HG03378 (cell line): ENCODE results near the gene KRTDAP.

Experiments
- ATAC-seq: cut with Tn5 transposase; IDR thresholded peaks from one replicate; pipeline ENCODE4 v1.9.1; 2021; ENCODE audit warnings: mild to moderate bottlenecking, moderate library complexity; ENCODE audit not compliant: unreplicated experiment

KRTDAP gene

DNA sequence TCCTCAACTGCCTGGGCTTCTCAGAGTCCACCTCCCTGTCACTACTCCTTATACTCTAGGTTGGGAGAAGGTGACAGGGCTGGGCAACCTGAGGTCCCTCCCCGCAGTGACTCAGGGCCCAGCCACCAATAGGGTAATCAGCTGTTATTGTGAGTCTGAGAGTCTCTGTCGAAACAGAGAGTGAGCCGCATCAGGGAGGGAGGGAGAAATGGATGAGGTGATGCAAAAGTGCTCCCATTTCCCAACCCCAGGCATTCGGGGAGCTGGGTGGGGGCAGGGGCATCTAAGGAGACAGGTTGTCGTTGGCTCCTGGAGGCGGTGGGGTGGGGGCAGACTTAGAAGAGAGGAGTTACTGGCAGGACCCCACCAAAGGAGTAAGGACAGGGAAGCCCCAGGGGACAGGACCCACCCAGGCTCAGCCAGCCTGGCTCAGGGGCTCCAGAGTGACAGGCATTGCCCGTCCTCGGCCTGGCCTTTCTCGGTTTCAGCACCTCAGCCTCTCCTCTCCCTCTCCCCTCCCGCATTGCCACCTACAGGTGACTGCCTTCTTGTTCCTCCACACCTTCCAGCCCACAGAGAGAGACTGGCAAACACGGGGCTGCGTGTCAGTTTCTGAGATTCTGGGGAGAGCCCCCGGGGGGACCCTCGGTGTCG, 23.5 kb upstream of the KRTDAP start, which contains the start of gene DMKN:
Gene DMKN, minus strand, starts transcription at position 22 of the 654 bp plus-strand sequence. CDS start 174 bp downstream, outside the sequence.
- no peak for ATAC-seq

DNA sequence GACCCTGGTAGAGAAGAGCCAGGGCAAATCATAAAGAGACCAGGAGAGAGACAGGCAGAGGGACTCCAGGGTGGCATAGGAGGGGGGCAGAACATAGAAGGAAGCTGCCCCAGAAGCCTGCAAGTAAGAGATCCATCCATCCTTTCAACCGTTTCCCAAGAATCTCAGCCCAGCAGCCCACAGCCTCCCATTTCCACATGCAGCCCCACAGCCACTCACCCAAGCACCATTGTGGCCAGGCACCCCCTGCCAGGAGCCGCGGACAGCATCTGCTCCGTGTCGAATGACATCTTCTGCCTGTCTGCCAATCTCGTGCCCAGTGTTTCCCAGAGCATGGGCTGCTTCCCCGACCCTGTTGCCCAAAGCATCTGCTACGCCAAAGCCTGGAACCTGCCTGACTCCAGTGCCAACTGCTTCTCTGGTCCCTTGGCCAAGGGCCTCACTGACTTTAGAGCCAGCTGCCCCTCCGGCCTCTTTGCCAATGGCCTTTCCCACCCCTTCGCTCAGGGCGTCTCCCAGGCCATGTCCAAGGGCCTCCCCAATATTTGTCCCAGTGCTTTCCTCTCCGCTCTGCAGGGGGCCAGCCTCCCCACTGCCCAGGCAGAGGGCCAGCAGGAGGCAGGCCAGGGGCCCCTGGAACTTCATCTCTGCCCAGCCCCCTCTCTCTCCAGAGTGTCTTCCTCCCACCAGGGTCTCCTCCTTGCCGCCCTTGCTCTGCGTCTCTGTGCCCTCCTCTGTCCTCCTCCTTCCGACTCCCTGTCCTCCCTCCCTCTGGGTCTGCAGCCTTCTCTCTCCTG, 22.8 kb upstream of the KRTDAP start:
- ATAC-seq, result no peak

DNA sequence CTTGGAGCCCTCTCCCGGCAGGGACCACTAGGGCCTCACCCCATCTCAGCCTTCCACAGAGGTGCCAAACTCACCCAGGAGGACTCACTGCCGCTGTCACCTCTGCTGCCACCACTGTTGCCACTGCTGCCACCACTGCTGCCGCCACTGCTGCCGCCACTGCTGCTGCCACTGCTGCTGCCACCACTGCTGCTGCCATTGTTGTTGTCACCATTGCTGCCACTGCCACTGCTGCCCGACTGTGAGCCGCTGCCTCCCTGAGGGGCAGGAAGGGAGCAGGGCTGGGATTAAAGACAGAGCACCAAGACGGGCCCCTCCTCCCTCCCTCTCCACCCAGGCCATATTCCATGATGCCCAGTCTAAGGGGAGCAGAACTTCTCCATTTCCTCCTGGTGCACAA, 21.1 kb upstream of the KRTDAP start:
- ATAC-seq, result no peak

DNA sequence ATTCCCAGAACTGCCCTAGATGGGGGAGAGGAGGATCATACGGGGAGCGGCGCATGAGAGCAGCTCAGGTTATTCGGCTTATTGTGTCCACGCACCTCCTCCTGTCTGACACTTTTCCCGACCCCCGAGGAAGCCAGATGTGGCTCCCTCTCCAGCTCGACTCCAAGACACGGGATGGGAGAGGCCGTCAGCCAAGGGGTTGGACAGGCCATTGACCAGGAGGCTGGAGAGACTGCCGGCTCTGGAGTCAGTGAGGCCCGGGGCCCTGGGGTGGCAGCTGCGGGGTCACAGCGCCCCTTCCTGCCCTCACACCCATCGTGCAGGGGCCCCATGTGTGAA, 20.3 kb upstream of the KRTDAP start:
- no peak for ATAC-seq

DNA sequence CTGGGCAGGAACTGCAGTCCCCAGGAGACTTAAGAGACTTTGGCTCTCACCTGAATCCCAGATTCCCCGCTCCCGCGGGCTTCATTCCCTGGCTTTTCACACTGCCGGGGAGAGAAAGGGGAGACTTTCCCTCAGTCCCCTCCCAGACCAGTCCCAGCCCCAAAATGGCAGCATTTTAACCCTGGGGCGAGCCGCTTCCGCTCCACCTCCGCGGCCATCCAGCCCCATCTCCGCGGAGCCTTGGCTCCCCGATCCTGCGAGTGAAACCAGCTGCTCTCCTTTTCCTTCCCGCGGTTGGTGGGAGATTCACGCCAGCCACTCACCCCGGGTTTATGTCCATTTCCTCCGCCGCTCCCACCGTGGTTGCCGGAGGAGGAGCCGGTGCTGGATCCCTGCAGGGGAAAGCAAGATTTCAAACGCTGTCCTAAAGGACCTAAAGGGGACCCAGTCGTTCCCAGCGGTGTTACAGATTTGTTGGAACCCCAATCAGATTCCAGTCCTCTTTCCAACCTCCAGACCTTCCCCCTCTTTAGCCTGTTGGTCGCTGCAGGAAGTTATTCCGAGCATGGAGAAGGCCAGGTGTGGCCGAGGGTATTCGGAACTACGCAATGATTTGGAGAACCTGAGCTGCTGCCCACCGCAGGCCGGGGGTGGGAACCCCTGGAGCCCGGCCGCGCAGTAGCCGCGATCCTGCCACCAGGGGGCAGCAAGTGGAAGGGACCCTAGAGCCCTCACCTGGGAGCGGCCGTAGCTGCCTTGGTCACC, 19.8 kb upstream of the KRTDAP start:
- no peak for ATAC-seq

DNA sequence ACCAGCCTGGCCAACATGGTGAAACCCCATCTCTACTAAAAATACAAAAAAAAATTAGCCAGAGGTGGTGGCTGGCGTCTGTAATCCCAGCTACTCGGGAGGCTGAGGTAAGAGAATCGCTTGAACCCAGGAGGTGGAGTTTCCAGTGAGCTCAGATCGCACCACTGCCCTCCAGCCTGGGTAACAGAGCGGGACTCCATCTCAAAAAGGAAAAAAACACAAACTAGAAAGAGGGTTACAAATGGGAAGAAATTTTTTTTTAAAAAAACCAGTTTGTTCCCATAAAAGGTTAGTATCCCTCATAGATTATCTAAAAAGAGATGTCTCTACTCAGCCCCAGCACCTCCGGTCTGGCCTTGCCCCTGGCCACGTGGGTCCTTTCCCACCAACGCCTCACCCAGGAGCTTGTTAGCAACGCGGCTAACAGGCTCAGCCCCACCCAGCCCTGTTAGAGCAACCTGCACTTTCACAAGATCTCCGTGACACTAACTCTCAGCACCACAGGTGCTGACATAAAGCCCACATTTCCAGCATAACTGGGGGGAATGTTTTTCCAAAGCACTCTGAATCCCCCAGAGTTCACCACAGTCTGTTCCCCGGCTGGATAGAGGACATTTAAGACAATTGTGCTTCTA, 18.9 kb upstream of the KRTDAP start:
- no peak for ATAC-seq

DNA sequence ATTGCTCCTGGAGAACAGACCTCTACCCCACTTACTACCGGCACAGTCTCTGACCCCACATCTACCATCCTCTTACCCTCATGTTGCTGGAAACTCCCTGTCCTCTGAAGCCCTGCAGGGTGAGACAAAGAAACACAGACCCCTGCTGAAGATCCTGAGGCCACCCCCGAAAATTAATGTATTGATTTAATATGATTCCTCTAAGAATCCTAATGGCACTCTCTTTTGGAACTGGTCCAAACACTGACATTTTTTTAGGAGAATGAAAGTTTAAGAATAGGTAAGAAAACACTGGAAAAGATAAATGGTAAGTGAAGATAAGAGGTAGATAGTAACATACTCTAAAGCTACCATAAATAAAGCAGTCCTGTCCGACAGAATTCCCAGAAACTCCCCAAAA, 17.9 kb upstream of the KRTDAP start:
- ATAC-seq, result no peak

DNA sequence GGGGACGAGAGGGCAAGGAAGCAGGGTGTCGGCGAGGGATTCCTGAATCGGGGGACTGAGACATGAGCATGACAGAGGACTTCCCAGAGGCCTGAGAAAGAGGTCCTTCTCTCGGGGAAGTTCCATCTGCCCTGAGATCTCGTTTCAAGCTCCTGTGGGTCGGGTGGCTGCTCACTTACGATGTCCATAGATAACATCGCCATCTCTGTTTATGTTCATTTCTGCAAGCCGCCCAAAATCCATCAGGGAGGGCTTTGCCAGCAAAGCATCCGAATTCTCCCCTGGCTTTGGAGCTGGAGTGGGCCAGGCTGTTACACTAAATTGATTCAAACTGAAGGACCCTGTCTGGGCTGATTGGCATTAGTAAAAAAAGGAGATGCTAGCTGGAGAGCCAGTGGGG, 17.3 kb upstream of the KRTDAP start:
- ATAC-seq, result no peak

DNA sequence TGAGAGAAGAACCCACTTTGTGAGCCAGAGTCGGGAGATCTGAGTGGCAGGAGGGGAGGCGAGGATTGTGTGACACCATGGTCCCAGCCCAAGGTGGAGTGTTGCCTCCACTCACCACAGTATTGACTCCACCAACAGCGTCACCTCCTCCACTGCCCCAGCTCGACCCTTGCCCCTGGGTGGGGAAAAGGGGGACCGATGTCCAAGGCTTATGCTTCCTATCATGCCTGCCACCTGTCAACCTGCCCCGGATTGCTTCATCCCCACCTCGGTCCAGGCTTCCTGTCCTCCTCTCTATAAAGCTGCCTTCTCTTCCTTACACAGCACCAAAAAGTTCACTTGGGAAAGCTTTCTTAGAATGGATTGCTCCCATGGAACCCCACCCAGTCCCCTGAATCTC, 15.7 kb upstream of the KRTDAP start:
- ATAC-seq, result no peak

DNA sequence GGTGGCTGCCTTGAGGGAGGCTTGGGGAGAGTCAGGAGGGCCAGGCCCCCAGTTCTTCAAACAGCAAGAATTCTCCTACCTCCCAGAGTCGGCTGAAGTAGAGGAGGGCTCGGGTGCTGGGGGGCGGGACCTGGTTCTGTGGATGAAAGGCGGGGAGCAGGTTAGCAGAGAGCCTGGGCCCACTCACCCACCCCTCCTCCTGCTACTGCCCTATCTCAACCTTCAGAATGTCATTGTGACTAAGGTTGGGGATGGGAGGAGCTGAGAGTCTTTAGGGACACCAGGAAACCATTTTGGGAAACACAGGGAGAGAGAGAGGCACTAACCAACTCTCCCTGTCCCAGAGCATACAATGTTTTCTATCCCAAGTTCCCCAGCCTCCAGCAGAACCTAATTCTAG, 12.5 kb upstream of the KRTDAP start:
- ATAC-seq, result no peak

DNA sequence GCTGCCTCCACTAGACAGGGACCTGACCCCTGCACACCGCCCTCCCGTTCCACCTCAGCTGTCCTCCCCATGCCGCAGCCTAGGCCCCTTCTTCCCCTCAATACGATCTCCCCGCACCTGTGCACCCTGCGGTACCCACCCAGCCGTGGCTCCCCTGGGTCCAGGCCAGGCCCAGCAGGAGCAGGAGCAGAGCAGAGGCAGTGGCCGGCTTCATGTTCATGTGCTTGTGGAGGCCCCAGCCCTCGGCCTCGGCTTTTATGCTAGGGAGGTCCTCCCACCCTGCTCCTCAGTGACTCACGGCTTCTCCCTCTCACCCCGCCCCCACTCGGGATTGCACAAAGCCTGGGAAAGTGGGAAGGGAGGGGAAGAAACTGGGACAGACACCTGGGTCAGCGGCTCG, 11.4 kb upstream of the KRTDAP start:
- no peak for ATAC-seq

DNA sequence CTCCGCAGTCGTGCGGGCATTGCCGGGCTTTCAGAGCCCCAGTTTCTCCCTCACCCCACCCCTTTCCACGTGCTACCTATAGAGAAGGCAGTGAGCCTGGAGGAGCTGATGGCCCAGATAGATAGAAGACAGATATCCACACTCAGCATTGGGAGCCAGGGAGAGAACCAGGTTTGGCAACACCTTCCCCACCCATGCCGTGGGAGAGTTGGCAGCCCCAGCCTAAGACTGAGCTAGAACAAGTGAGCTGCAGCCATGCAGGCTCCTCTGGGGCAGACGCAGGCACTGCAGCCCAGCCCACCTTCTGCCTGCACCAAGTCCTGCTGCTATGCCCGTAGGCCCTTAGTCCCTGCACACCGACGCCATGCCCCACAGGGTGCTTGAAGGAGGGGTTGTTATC, 10.3 kb upstream of the KRTDAP start:
- ATAC-seq, result no peak

DNA sequence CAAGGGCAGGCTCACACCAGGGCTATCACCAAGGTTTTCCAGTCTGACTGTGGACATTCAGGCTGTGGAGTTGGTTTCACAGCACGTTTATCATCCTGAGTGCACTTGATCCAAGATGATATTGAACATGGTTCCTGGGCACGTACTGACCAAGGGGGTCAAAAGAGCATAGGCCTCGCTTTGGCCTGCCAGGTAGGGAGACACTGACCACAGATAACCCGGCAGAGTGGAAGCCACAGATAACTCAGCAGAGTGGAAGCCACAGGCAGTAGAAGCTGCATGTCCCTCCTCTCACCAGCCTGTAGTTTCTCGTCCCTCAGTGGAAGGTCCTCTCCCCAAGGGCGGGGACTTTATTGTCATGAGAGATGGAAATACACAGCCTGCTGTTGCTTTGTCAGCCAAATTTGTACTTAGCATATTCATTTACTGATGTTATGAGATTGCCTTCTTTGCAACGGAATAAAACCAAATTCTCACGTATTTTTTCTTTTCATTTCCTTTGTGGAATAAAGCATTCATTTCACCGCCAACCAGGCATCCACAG, 8.8 kb upstream of the KRTDAP start:
- no peak for ATAC-seq

DNA sequence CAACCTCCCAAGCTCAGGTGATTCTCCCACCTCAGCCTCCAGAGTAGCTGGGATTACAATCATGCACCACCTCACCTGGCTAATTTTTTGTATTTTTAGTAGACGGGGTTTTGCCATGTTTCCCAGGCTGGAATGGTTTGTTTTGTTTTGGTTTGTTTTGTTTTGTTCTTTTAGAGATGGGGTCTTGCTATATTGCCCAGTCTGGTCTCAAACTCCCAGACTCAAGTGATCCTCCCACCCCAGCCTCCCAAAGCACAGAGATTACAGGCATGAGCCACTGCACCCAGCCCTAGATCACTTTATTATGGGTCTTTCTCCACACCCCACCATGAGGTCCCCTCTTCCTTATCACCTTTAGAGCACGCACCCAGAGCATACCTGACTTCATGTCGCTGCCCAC, 8.0 kb upstream of the KRTDAP start:
- no peak for ATAC-seq

DNA sequence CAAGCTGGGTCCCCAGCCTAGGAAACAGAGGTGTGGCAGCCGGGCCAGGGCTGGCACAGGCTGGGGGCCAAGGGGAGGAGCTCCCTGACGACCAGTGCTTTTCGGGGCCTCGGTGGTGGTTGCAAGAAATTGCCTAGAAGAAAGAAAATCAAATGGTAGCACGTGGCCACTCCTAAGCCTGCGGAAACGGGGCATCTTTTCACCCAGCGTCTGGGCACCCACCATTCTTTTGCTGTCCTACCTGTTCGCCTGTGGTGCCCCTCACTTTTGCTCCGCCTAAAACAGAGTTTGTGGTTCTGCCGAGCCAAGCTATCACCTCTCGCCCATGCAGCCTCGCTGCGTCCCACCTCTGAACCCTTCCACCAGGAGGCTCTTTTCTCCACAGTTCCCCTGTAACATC, 7.1 kb upstream of the KRTDAP start:
- ATAC-seq, result no peak

DNA sequence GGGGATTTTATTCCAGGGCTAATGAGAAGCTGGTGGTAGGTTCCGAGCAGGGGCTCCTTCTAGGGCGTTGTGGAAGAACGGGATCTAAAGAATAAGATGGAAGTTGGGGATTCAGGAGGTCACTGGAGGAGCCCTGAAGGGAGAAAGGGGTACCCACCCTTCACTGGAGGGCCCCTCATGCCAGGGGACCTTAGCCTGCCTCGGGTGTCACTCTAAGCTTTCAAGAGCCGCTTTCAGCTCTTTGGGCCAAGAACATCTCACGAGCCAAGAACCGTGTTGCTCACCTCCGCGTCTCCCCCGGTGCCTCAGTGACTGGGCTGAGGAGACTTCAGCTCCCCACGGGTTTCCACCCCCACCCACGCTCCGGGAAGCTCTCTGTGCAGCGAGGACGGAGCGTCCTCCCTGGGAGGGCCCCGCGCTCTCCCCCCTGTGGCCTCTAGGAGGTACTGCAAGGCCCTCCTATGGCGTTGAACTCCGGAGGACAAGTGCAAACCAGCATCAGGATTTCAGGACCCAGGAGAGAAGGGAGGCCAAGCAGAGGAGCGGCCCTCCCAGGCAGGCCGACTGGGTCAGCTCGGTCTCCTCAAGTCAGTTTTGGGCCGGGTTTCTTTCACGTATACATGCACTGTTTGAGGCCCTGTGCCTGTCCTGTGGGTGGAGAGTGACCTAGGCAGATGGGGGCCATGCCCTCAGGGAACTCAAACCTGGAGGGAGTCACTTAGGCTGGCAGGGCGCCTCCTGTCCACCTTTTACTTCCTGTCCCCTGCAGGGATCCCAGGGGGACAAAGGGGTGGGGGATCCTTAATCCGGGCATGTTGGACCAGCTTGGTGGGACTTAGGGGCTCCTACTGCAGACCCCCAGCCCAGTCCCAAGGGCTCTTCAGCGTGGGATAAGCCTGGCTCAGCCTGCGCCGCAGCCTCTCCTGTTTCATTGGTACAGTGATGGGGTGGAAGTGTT, 5.1 kb upstream of the KRTDAP start:
- ATAC-seq, result no peak

DNA sequence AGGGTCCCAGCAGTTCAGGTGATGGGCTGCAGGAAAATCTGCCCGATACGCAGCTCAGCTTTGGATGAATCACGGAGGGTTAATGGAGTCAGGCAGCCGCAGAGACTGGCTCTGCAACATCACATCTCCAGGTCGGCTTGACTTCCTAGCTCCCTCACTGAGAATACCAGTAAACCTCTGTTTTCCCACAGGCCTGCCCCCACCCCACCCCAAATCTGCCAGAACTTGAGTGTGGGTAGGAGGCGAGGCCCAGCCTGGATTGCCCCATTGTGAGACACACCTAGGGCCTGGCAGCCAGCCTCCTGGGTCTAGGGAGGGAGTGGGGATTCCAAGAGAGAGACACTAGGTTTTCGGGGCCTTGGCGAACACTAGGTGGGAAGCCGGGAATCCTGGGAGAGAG, 3.7 kb upstream of the KRTDAP start:
- no peak for ATAC-seq

DNA sequence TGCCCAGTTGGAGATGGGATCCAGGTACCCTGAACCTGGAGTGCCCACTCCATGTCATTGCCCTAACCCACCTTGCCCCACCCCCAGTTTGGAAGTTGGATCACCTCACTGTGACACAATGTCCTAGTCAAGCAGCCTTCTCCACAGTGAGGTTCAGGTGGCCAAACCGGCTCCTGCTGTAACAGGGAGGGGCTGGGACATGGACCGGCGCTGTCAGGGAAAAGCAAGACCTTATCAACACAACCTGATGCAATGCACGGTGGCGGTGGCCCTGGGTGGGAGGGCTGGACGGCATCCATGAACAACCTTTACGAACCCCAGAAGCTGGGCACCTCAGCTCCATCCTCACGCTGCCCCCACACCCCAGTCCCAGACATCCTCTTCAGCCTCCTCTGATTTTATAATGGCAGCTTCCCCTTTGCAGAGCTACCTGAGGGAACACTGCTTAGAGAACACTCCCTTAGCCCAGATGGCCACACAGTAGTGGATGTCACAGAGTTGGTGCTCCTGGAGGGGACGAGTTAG, 1.6 kb upstream of the KRTDAP start:
- ATAC-seq, result no peak

DNA sequence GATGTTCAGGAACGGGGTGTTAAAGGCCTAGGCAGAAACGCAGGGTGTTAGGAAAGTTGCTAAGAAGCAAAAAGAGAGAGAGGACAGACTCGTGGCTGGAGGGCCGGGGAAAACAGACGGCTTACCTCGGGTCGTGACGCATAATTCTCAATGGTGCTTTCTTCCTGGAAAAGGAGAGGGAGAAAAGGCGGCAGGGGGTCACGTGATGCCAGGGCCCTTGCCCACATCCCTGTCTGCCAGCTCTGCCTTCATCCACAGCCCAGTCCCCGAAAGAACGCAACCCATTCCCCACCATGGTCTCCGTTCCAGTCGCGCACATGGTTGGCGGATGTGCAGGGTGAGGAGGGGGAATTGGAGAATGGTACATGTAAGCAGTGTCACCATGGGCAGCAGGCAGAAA, 1.6 kb downstream of the KRTDAP start:
- ATAC-seq, result no peak

DNA sequence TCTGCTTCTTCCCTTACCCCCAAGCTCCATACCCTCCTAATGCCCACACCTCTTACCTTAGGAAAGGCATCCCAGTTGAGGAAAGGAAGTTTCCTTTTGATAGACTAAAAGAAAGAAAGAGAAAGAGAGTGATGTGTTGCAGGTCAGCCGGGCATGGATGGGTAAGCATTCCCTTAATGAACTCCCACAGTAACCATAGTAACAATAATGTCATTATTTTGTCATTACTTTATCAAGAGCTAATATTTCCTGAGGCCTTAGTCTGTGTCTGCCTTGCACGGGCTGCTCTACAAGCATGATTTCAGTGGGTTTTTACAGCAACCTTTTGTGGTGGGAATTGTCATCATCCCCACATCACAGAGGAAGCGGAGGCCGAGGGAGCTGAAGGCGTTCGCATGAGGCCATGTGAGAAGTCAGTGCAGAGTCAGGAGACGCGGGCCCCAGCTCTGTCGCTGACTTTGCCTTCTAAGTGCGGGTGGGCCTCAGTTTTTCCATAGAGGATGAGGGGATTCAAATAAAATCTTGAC, 2.5 kb downstream of the KRTDAP start:
- no peak for ATAC-seq
